ENCODE results near the gene RIT2. TPM values are rescaled to one million over a fixed set of nuclear protein-coding genes. Genes with fewer than 3 reads are reported as not detected.

Gene RIT2
- not detected in 2 replicates for total RNA-seq
- polyA plus RNA-seq, result not detected in 2 replicates

DNA sequence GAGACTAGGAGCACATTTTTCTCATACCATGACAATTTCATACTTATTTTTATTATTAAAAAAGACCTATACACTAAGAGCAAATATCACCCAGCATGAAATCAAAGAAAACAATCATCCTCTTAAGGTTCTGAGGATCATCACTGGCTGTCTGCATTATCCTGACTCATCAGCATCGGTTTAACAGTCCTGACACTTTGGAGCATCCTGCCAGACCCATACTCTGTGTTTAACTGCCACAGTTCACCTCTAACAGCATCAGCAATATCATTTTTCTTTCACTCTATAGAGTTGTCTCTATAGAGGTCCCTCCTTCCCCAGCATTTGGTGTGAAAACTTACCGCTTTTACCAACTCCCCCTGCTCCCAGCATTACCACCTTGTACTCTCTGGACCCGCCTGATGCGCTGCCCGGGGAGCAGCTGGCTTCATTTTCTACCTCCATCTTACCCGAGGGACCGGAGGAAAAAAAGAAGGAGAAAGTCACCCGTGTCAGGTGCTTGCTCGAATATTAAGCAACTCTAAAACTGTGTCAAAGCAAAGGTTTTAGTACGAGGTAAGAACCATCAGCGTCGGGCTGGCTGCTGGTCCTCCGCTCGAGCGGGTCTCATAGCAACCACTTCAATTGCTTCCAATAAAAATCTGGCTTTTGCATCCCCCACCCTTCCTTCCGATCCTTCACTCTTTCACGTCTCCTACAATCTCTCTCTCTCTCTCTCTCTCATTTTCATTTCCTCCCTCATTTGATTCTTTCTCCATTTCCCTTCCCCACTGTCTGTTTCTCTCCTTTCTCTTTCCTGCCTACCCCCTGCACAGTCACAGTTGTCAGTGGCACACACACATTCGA, at the start of gene RIT2:
Gene RIT2, minus strand, starts transcription at position 610 of the 846 bp plus-strand sequence.
- H3K27me3 ChIP-seq, result no peaks in the 10 kb centered on the region
- H3K27ac ChIP-seq, result no peak within 1 kb of the TSS
- H3K4me3 ChIP-seq, result no peak within 1 kb of the TSS
- no peaks in the 10 kb centered on the region for H3K36me3 ChIP-seq
- TF ChIP-seq, protein P1, sequence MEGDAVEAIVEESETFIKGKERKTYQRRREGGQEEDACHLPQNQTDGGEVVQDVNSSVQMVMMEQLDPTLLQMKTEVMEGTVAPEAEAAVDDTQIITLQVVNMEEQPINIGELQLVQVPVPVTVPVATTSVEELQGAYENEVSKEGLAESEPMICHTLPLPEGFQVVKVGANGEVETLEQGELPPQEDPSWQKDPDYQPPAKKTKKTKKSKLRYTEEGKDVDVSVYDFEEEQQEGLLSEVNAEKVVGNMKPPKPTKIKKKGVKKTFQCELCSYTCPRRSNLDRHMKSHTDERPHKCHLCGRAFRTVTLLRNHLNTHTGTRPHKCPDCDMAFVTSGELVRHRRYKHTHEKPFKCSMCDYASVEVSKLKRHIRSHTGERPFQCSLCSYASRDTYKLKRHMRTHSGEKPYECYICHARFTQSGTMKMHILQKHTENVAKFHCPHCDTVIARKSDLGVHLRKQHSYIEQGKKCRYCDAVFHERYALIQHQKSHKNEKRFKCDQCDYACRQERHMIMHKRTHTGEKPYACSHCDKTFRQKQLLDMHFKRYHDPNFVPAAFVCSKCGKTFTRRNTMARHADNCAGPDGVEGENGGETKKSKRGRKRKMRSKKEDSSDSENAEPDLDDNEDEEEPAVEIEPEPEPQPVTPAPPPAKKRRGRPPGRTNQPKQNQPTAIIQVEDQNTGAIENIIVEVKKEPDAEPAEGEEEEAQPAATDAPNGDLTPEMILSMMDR (IDR thresholded peaks at IDR 0.05; ENCODE audit: low read depth, low read length), result no peak
- no peaks in the 10 kb centered on the region for H3K9me3 ChIP-seq (ENCODE audit: low read depth)
- DNase-seq (ENCODE audit: low read depth in 1 of 2, low spot score in 1 of 2), result no peak
- H3K4me1 ChIP-seq (ENCODE audit: low read depth), result no peaks in the 10 kb centered on the region

- DNase-seq (ENCODE audit: low read depth in 1 of 2, low spot score in 1 of 2), result peak in 1 of 2 donors; percentile 68
- no peaks in the 10 kb centered on the region for H3K27me3 ChIP-seq
- H3K4me3 ChIP-seq, result no peak overlapping the region
- H3K36me3 ChIP-seq, result no peaks in the 10 kb centered on the region
- H3K9me3 ChIP-seq (ENCODE audit: low read depth), result no peaks in the 10 kb centered on the region
- no peak overlapping the region for H3K27ac ChIP-seq
- no peaks in the 10 kb centered on the region for H3K4me1 ChIP-seq (ENCODE audit: low read depth)
- TF ChIP-seq, protein P1 (IDR thresholded peaks at IDR 0.05; ENCODE audit: low read depth, low read length), result no peak
These were observed 46.0 kb upstream of the RIT2 start for GRCh38 chr18:43161528-43161927.

DNA sequence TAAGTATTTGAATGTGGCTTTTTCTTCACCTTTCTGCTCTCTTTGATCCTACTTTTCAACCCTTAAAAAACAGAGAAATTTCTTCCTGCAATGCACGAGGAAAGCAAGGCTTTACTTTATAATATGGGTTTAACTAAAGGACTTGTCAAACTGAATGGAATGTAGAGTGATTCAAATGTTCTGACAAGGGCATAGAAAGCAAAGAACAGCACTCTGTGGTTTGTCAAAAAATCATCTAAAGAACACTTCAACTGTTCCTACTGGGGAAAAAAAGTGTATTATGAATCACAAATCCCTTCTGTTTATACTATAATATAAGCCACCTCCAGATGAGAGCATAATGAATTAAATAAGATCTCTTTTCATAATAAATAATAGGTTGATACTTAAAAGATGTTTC, 45.0 kb upstream of the RIT2 start:
- no peak overlapping the region for H3K27ac ChIP-seq

GRCh38 chr18:43159926-43160325, 44.4 kb upstream of the RIT2 start:
- Histone ChIP-seq H3K36me3 (no peaks in the 10 kb centered on the region), H3K9me3 (ENCODE audit: low read depth) (no peaks in the 10 kb centered on the region), H3K27me3 (no peaks in the 10 kb centered on the region), H3K4me1 (ENCODE audit: low read depth) (no peaks in the 10 kb centered on the region), H3K4me3 (no peak overlapping the region), H3K27ac (no peak overlapping the region)
- TF ChIP-seq, protein P1 (IDR thresholded peaks at IDR 0.05; ENCODE audit: low read depth, low read length), result no peak
- DNase-seq (ENCODE audit: low read depth in 1 of 2, low spot score in 1 of 2), result no peak

More for the DNA sequence above, 45.0 kb upstream of the RIT2 start:
- no peaks in the 10 kb centered on the region for H3K9me3 ChIP-seq (ENCODE audit: low read depth)
- TF ChIP-seq, protein P1 (IDR thresholded peaks at IDR 0.05; ENCODE audit: low read depth, low read length), result no peak
- H3K36me3 ChIP-seq, result no peaks in the 10 kb centered on the region
- H3K27me3 ChIP-seq, result no peaks in the 10 kb centered on the region
- peak in 1 of 2 donors; percentile 52 for DNase-seq (ENCODE audit: low read depth in 1 of 2, low spot score in 1 of 2)
- H3K4me3 ChIP-seq, result no peak overlapping the region
- H3K4me1 ChIP-seq (ENCODE audit: low read depth), result no peaks in the 10 kb centered on the region

GRCh38 chr18:43159086-43159770, 43.7 kb upstream of the RIT2 start:
- TF ChIP-seq, protein P1 (IDR thresholded peaks at IDR 0.05; ENCODE audit: low read depth, low read length), result no peak
- H3K27me3 ChIP-seq, result no peaks in the 10 kb centered on the region
- no peak overlapping the region for H3K4me3 ChIP-seq
- no peaks in the 10 kb centered on the region for H3K36me3 ChIP-seq
- H3K9me3 ChIP-seq (ENCODE audit: low read depth), result no peaks in the 10 kb centered on the region
- no peaks in the 10 kb centered on the region for H3K4me1 ChIP-seq (ENCODE audit: low read depth)
- peak in 1 of 2 donors; percentile 82 for DNase-seq (ENCODE audit: low read depth in 1 of 2, low spot score in 1 of 2)
- no peak overlapping the region for H3K27ac ChIP-seq
